Suprapubic skin (tissue), 4 donors: ENCODE results near the gene FGA.

ENCODE experiments used
- CTCF ChIP-seq, 2 donors: fragments of 200-600 bp in 1 of 2; fragments of 450-650 bp in 1 of 2; sonication (generic) in 1 of 2; IDR thresholded peaks; one replicate each; pipeline ENCODE4 v1.5.1; 2016 to 2019; ENCODE audit warnings: antibody characterized with exemption in 2 of 2, mild to moderate bottlenecking in 1 of 2, moderate library complexity in 1 of 2
- EP300 ChIP-seq: sonication (generic); formaldehyde crosslinking; IDR thresholded peaks from one replicate; pipeline ENCODE4 v1.6.1; 2017; ENCODE audit warnings: antibody characterized with exemption
- POLR2A ChIP-seq, 2 donors: fragments of 450-650 bp; IDR thresholded peaks; one replicate each; pipeline ENCODE4 v1.6.1; 2017; ENCODE audit warnings: antibody characterized with exemption in 2 of 2, mild to moderate bottlenecking in 2 of 2, moderate library complexity in 2 of 2
- POLR2AphosphoS5 ChIP-seq, 3 donors: sonication (generic); formaldehyde crosslinking; IDR thresholded peaks; one replicate each; pipeline ENCODE4 v1.6.1; 2017; ENCODE audit warnings: antibody characterized with exemption in 3 of 3

- TF ChIP-seq CTCF (IDR thresholded peaks at IDR 0.05) = no peak
- TF ChIP-seq POLR2A (IDR thresholded peaks at IDR 0.05) = no peak
- TF ChIP-seq POLR2AphosphoS5 (IDR thresholded peaks at IDR 0.05) = no peak
- TF ChIP-seq EP300 = no peak
Measured at GRCh38 chr4:154584259-154584658, 6.3 kb downstream of the FGA start.
